MCF 10A (cell line): ENCODE data around the gene PXK. TPM values are rescaled to one million over a fixed set of nuclear protein-coding genes. Genes with fewer than 3 reads are reported as not detected.

Source experiments
- BruUV-seq: library from RNA; stranded (reverse); fragments of 400-500 nt; replicated peaks from 2 replicates; lab custom pipeline; 2021; lab: Mats Ljungman, UMichigan
- CTCF ChIA-PET: fragments of 300-600 bp; sonication (Branson Sonifier 250); formaldehyde crosslinking; extraction: SDS; loops from one replicate; lab custom pipeline; 2021; ENCODE audit warnings: antibody characterized with exemption, inconsistent platforms; lab: Yijun Ruan, JAX
- POLR2A ChIA-PET: fragments of 300-600, 350-650 bp; sonication (Branson Sonifier 250); formaldehyde crosslinking; extraction: SDS; loops from one replicate; lab custom pipeline; 2020; ENCODE audit warnings: antibody characterized with exemption, inconsistent platforms; lab: Yijun Ruan, JAX
- DNase-seq: peaks from one replicate; pipeline ENCODE4 v3.0.0-alpha.2; 2018; ENCODE audit not compliant: unreplicated experiment
- H3K27ac Mint-ChIP-seq: one replicate; pipeline ENCODE4 v1.8.0; 2022; ENCODE audit warnings: mild to moderate bottlenecking, low read depth, mixed read lengths; ENCODE audit not compliant: unreplicated experiment
- H3K27me3 Mint-ChIP-seq: one replicate; pipeline ENCODE4 v1.8.0; 2022; ENCODE audit warnings: mixed read lengths; ENCODE audit not compliant: insufficient read depth, unreplicated experiment
- H3K36me3 Mint-ChIP-seq: one replicate; pipeline ENCODE4 v1.8.0; 2022; ENCODE audit warnings: mild to moderate bottlenecking, moderate library complexity, mixed read lengths; ENCODE audit not compliant: insufficient read depth, unreplicated experiment
- H3K4me1 Mint-ChIP-seq: one replicate; pipeline ENCODE4 v1.8.0; 2022; ENCODE audit warnings: mixed read lengths; ENCODE audit not compliant: insufficient read depth, unreplicated experiment
- H3K4me3 Mint-ChIP-seq: one replicate; pipeline ENCODE4 v1.8.0; 2022; ENCODE audit warnings: mild to moderate bottlenecking, moderate library complexity, mixed read lengths; ENCODE audit not compliant: unreplicated experiment
- H3K9me3 Mint-ChIP-seq: one replicate; pipeline ENCODE4 v1.8.0; 2022; ENCODE audit warnings: mixed read lengths; ENCODE audit not compliant: unreplicated experiment
- CTCF ChIP-seq: fragments of 200-600 bp; IDR thresholded peaks from one replicate; pipeline ENCODE4 v1.8.0; 2022; ENCODE audit warnings: antibody characterized with exemption, mild to moderate bottlenecking; ENCODE audit not compliant: unreplicated experiment
- intact Hi-C: fragments of 100-400 bp; cut with micrococcal nuclease; formaldehyde crosslinking; loops from 2 replicates; pipeline ENCODE4 v1.14.1; 2022
- total RNA-seq: library from RNA; stranded (reverse); gene quantifications from 2 replicates; pipeline ENCODE4 v1.2.3, GENCODE V29; 2022

PXK gene
- total RNA-seq, 1 experiment from 2014 or later: 62.2 TPM

GRCh38 chr3:58422756-58423325 lies 90.1 kb downstream of the PXK start:
- Mint-ChIP-seq H3K9me3 (no peaks in the 10 kb centered on the region), H3K4me3 (no peak overlapping the region), H3K4me1 (no peaks in the 10 kb centered on the region), H3K27me3 (no peaks in the 10 kb centered on the region), H3K36me3 (peaks cover 79% of the 10 kb centered on the region), H3K27ac (no peak overlapping the region)
- ChIA-PET CTCF (interaction anchor here (0.7 to 2.7 kb wide), 4 partner anchors 7 to 207 kb away, joined by 3 to 15 read pairs (median 4); no protein-coding TSS in a partner anchor), POLR2A (no interaction called here)
- BruUV-seq: no TSS peak
- intact Hi-C loops: loop anchor here (2.0 kb wide), 1 partner anchor 110 kb away; no protein-coding TSS in a partner anchor
- peak; percentile 16 for DNase-seq
- TF ChIP-seq CTCF: peak; percentile 13

- TF ChIP-seq CTCF: no peak
Observed at GRCh38 chr3:58424613-58425012, 91.9 kb downstream of the PXK start.

GRCh38 chr3:58425782-58426181 lies 93.1 kb downstream of the PXK start:
- intact Hi-C loops: no loop called here
- Mint-ChIP-seq H3K9me3 (no peaks in the 10 kb centered on the region), H3K4me1 (no peaks in the 10 kb centered on the region), H3K27ac (no peak overlapping the region), H3K27me3 (no peaks in the 10 kb centered on the region), H3K36me3 (peaks cover 86% of the 10 kb centered on the region), H3K4me3 (no peak overlapping the region)
- no TSS peak for BruUV-seq
- ChIA-PET CTCF (interaction anchor here (0.6 to 2.7 kb wide), 6 partner anchors 10 to 105 kb away, joined by 3 to 15 read pairs (median 4); no protein-coding TSS in a partner anchor), POLR2A (interaction anchor here (0.6 to 1.8 kb wide), 3 partner anchors 92 to 1141 kb away, joined by 3 to 7 read pairs (median 7); no protein-coding TSS in a partner anchor)
- DNase-seq: no peak
- TF ChIP-seq CTCF: no peak

More at GRCh38 chr3:58424613-58425012, 91.9 kb downstream of the PXK start:
- no peaks in the 10 kb centered on the region for H3K9me3 Mint-ChIP-seq
- no peak overlapping the region for H3K4me3 Mint-ChIP-seq
- H3K27me3 Mint-ChIP-seq: no peaks in the 10 kb centered on the region
- no TSS peak for BruUV-seq
- DNase-seq: no peak
- no peaks in the 10 kb centered on the region for H3K4me1 Mint-ChIP-seq
- intact Hi-C loops: no loop called here
- no peak overlapping the region for H3K27ac Mint-ChIP-seq
- H3K36me3 Mint-ChIP-seq: peaks cover 82% of the 10 kb centered on the region
- POLR2A ChIA-PET: interaction anchor here (1.1 to 1.8 kb wide), 3 partner anchors 8 to 117 kb away, joined by 3 to 7 read pairs (median 4); no protein-coding TSS in a partner anchor
- CTCF ChIA-PET: interaction anchor here (0.7 to 2.7 kb wide), 5 partner anchors 9 to 909 kb away, joined by 3 to 15 read pairs (median 3); no protein-coding TSS in a partner anchor

GRCh38 chr3:58427661-58428361 lies 95.1 kb downstream of the PXK start:
- Mint-ChIP-seq H3K9me3 (no peaks in the 10 kb centered on the region), H3K27me3 (no peaks in the 10 kb centered on the region), H3K27ac (no peak overlapping the region), H3K4me3 (no peak overlapping the region), H3K36me3 (peaks cover 97% of the 10 kb centered on the region), H3K4me1 (peaks cover 8% of the 10 kb centered on the region)
- ChIA-PET POLR2A (no interaction called here), CTCF (interaction anchor here (0.6 to 3.1 kb wide), 6 partner anchors 9 to 1031 kb away, joined by 3 to 12 read pairs (median 4); partner anchors contain the start of gene KCTD6)
- TSS peak; percentile 17 for BruUV-seq
- no peak for TF ChIP-seq CTCF
- no peak for DNase-seq
- intact Hi-C loops: no loop called here
